ENCODE measurements around the gene PARP4. TPM values are rescaled to one million over a fixed set of nuclear protein-coding genes. Genes with fewer than 3 reads are reported as not detected.
A peak's percentile ranks its signal among the peaks of the same experiment; 100 is the strongest.

Gene PARP4
- polyA plus RNA-seq, 2 of the 4 experiments (the other 2 are of a cell fraction) = 25.8 to 70.4 TPM

DNA sequence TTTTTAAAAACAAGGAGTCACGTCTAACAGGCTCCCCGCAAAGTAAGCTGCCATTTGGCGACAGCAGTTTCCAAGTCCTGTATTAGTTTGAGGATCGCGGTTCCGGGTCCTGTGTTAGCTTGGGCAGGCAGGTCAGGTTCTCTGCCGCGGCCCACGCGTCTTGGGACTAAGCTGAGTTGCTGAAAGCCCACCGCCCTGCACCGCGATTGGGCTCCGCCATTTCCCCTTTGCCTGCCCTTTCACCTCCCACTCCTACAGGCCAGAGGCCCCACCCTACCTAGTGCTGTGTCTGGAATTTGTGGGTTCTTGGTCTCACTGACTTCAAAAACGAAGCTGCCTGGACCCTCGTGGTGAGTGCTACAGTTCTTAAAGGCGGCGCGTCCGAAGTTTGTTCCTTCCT lies 6.8 kb downstream of the PARP4 start:
- POLR2A ChIA-PET = no interaction called here
- no peak for FAIRE-seq

DNA sequence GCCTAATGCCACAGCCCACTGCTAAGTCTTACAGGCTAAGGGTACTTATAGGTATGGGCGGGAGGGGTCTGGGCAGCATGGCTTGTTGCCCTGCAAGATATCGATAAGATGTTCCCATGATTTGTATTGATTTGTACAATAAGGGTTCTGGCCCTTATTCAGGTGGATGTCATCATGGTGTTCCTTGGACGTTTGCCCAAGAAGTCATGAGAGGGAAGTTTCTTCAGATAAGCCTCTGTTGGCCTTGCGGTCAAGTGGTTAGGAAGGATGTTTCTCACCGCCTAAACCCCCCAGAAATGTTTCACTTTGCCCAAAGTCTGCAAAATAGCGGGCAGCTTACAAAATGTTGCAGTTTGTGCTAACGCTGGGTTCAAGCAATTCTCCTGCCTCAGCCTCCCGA lies 7.3 kb downstream of the PARP4 start:
- DNase-seq (ENCODE audit: low read depth in 1 of 2, low spot score in 1 of 2) (no peak), FAIRE-seq (no peak), ATAC-seq (no peak)
- no peak overlapping the region for H3K4me3 ChIP-seq
- TF ChIP-seq, protein P1, sequence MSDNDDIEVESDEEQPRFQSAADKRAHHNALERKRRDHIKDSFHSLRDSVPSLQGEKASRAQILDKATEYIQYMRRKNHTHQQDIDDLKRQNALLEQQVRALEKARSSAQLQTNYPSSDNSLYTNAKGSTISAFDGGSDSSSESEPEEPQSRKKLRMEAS (IDR thresholded peaks at IDR 0.05) = no peak
- TF ChIP-seq FOXS1 (CRISPR knock-in tag; IDR thresholded peaks at IDR 0.05) (no peak), ESRRA (IDR thresholded peaks at IDR 0.05; ENCODE audit: borderline replicate concordance, low read length) (no peak)
- TF ChIP-seq, protein P2, sequence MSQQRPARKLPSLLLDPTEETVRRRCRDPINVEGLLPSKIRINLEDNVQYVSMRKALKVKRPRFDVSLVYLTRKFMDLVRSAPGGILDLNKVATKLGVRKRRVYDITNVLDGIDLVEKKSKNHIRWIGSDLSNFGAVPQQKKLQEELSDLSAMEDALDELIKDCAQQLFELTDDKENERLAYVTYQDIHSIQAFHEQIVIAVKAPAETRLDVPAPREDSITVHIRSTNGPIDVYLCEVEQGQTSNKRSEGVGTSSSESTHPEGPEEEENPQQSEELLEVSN (IDR thresholded peaks at IDR 0.05; ENCODE audit: borderline replicate concordance, low read depth) = no peak
- peaks cover 52% of the 10 kb centered on the region for H3K4me1 ChIP-seq
- 92% methylated on average over 8 of the region's 8 CpGs for WGBS (ENCODE audit: missing lambda C conversion rate)
- no peak overlapping the region for H3K27ac ChIP-seq
- no peak overlapping the region for H3K4me2 ChIP-seq
- POLR2A ChIA-PET = no interaction called here
- H3K9me3 ChIP-seq = no peaks in the 10 kb centered on the region
- CTCF ChIA-PET = interaction anchor here (1.7 kb wide), 1 partner anchor 15 kb away, joined by 5 read pairs; no protein-coding TSS in a partner anchor

More for the DNA sequence above, 6.8 kb downstream of the PARP4 start:
- H3K4me1 ChIP-seq = peaks cover 48% of the 10 kb centered on the region
- ATAC-seq = no peak
- no peak for DNase-seq (ENCODE audit: low read depth in 1 of 2, low spot score in 1 of 2)
- H3K4me3 ChIP-seq = no peak overlapping the region
- 96% methylated on average over 19 of the region's 20 CpGs for WGBS (ENCODE audit: missing lambda C conversion rate)
- H3K4me2 ChIP-seq = no peak overlapping the region
- H3K9me3 ChIP-seq = no peaks in the 10 kb centered on the region
- H3K27ac ChIP-seq = no peak overlapping the region
- CTCF ChIA-PET = interaction anchor here (1.2 to 1.7 kb wide), 2 partner anchors 11 to 14 kb away, joined by 4 to 5 read pairs; no protein-coding TSS in a partner anchor
- TF ChIP-seq SMC3 (IDR thresholded peaks at IDR 0.05) (no peak), ZSCAN20 (CRISPR knock-in tag; IDR thresholded peaks at IDR 0.05) (no peak), MAFK (IDR thresholded peaks at IDR 0.05; ENCODE audit: partially characterized antibody) (no peak)

DNA sequence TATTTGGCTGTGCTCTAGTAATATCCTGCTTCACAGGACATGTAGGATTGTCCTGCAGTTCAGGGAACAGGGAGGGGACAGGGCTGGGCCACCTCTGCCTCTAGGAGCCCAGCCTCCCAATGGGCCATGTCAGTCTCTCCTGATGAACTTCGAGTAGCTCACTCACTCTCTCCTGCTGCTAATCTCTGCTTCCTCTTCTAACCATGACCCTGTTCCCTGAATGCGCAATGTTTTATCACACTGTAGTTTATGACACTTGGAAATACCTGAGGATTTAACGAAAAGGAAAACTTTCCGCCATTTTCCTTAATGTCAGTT lies 9.2 kb downstream of the PARP4 start:
- no peak for DNase-seq (ENCODE audit: low read depth in 1 of 2, low spot score in 1 of 2)
- Histone ChIP-seq H3K4me2 (peak overlapping the region; percentile 65), H3K4me3 (0 out of 3 replicates have a peak overlapping the region, but pooled peaks have one; percentile 18), H3K4me1 (peaks cover 41% of the 10 kb centered on the region), H3K27ac (peak overlapping the region; percentile 63 to 75; a peak in 5 of 6 replicates), H3K9me3 (no peaks in the 10 kb centered on the region)
- ChIA-PET CTCF (interaction anchor here (1.1 to 1.4 kb wide), 2 partner anchors 8 to 22 kb away, joined by 4 read pairs; no protein-coding TSS in a partner anchor), POLR2A (interaction anchor here (1.7 kb wide), 1 partner anchor 9 kb away, joined by 12 read pairs; the partner anchor contains the start of gene PARP4)
- TF ChIP-seq BHLHE40 (IDR thresholded peaks at IDR 0.05; ENCODE audit: low read depth, low read length) = no peak
- peak; percentile 40 to 69; a peak in 4 of 6 replicates for ATAC-seq
- FAIRE-seq = no peak
- WGBS (ENCODE audit: missing lambda C conversion rate) = 59% methylated on average over 4 of the region's 4 CpGs

DNA sequence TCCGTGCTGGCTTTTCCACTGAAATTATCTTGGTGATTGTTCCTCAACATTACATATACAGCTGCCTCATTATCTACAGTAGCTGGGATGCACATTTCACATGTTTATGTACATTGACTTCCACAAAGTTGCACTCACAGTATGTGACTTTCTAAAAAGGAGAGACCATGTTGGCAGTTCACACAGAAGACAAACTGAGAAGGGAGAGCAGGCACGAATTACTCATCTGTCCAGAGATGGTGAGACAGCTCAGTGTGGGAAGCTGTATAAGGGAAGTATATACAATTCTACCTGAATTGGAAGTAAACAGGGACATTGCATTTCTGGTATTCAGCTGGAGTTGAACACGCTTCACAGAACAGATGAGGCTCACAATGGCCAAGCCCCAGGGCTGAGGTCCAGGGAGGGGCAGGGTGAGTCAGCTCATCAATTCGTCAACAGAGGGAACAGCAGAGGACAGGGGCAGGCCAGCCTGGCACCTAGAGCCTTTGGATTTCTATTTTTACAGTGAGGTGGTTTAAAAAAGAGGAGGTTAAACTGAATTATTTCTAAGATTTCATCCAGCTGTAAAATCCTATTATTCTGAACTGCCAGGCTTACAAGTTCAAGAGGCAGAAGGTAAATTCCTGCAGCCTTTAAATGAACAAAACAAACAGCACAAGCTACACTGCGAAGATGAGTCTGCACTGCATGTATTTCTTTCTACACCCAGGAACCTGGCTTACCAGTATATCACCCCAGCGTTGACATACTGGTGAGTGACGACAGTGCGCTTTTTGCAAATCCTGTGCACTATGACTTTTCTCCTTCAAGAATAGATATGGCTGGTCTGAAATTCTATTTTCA lies 9.8 kb downstream of the PARP4 start:
- 4% methylated on average over 8 of the region's 8 CpGs for WGBS (ENCODE audit: missing lambda C conversion rate)
- FAIRE-seq = no peak
- H3K9me3 ChIP-seq = no peaks in the 10 kb centered on the region
- H3K27ac ChIP-seq = peak overlapping the region; percentile 63 to 75; a peak in 5 of 6 replicates
- peak overlapping the region; percentile 65 for H3K4me2 ChIP-seq
- peak; percentile 7 to 58 for DNase-seq (ENCODE audit: low read depth in 1 of 2, low spot score in 1 of 2)
- ATAC-seq = peak; percentile 95 to 96
- TF ChIP-seq FOSB (CRISPR knock-in tag; IDR thresholded peaks at IDR 0.05) (no peak), MAZ (IDR thresholded peaks at IDR 0.05; ENCODE audit: borderline replicate concordance, low read depth, low read length) (no peak), FOSL2 (IDR thresholded peaks at IDR 0.05) (no peak), FOSL2 (CRISPR knock-in tag; IDR thresholded peaks at IDR 0.05) (peak; percentile 46; the same call in 1 of the 2 replicates), HOXB13 (CRISPR knock-in tag; IDR thresholded peaks at IDR 0.05; ENCODE audit: low read depth) (no peak)
- ChIA-PET CTCF (interaction anchor here (0.8 to 1.4 kb wide), 3 partner anchors 9 to 22 kb away, joined by 3 to 4 read pairs (median 4); partner anchors contain the start of gene PARP4), POLR2A (interaction anchor here (1.7 kb wide), 1 partner anchor 10 kb away, joined by 12 read pairs; the partner anchor contains the start of gene PARP4)
- H3K4me1 ChIP-seq = peaks cover 41% of the 10 kb centered on the region
- 0 out of 3 replicates have a peak overlapping the region, but pooled peaks have one; percentile 18 for H3K4me3 ChIP-seq

DNA sequence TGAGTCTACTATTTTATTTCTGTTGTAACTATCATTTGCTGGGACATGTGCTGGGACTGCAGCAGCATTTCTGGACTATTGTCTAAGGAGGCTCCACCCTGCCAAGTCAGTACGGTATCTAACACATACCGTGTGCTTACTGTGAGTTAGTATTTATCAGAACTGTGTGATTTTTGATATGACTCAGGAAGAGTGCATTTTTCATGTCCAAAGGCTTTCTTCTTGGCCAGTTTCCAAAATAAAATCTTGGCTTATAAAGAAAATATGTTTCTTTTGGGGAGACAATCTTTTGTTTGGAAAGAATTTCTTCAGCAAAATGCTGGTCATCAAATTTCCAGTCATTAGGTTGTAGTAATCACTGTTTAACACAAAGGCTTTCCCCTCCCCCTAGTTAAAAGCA lies 11.6 kb downstream of the PARP4 start:
- ChIA-PET CTCF (no interaction called here), POLR2A (no interaction called here)
- Histone ChIP-seq H3K27ac (peak overlapping the region; percentile 42 to 54; a peak in 5 of 6 replicates), H3K4me2 (peak overlapping the region; percentile 53), H3K4me1 (peaks cover 41% of the 10 kb centered on the region), H3K4me3 (no peak overlapping the region), H3K9me3 (no peaks in the 10 kb centered on the region)
- DNase-seq (ENCODE audit: low read depth in 1 of 2, low spot score in 1 of 2) = peak in 1 of 2 experiments; percentile 16
- TF ChIP-seq EP300 (IDR thresholded peaks at IDR 0.05) (no peak), POLR2A (IDR thresholded peaks at IDR 0.05; ENCODE audit: low read length) (no peak), HOXA7 (CRISPR knock-in tag; IDR thresholded peaks at IDR 0.05) (no peak), CHD4 (IDR thresholded peaks at IDR 0.05; ENCODE audit: borderline replicate concordance) (no peak), FOSB (CRISPR knock-in tag; IDR thresholded peaks at IDR 0.05) (no peak), TP53 (CRISPR knock-in tag; IDR thresholded peaks at IDR 0.05) (no peak), RAD21 (conservative IDR thresholded peaks at IDR 0.05 in 1 of 2, IDR thresholded peaks at IDR 0.05 in 1 of 2) (no peak), HEYL (CRISPR knock-in tag; IDR thresholded peaks at IDR 0.05) (no peak), CHD2 (IDR thresholded peaks at IDR 0.05; ENCODE audit: low read length, partially characterized antibody) (no peak), RARB (CRISPR knock-in tag; IDR thresholded peaks at IDR 0.05) (no peak), KDM5A (IDR thresholded peaks at IDR 0.05) (no peak), FOXS1 (CRISPR knock-in tag; IDR thresholded peaks at IDR 0.05) (no peak), FOSL2 (IDR thresholded peaks at IDR 0.05) (no peak), FOSL2 (CRISPR knock-in tag; IDR thresholded peaks at IDR 0.05) (no peak), RFX5 (IDR thresholded peaks at IDR 0.05) (no peak), RNF2 (IDR thresholded peaks at IDR 0.05; ENCODE audit: borderline replicate concordance, low read depth) (no peak), JUNB (IDR thresholded peaks at IDR 0.05) (no peak), NR3C1 (IDR thresholded peaks at IDR 0.05) (no peak)
- TF ChIP-seq, protein P1 (IDR thresholded peaks at IDR 0.05) = no peak
- peak in 1 of 2 experiments; percentile 46; a peak in 2 of 6 replicates for ATAC-seq
- 8% methylated on average over 2 of the region's 2 CpGs for WGBS (ENCODE audit: missing lambda C conversion rate)
- FAIRE-seq = no peak

All from A549 (cell line).